ENCODE measurements around the gene TNFRSF12A.
A peak's percentile ranks its signal among the peaks of the same experiment; 100 is the strongest.

The TNFRSF12A gene

GRCh38 chr16:3042376-3042775, 22.2 kb downstream of the TNFRSF12A start:
- TF ChIP-seq ZBTB1 (tag by site-specific recombination; IDR thresholded peaks at IDR 0.05): no peak
- TF ChIP-seq GLIS1 (tag by site-specific recombination; IDR thresholded peaks at IDR 0.05): 0 out of 2 replicates have a peak, but pooled peaks have one; percentile 32
- no peak overlapping the region for H3K27ac ChIP-seq (ENCODE audit: extremely low read depth, low read depth, low read length)
- H3K4me1 ChIP-seq (ENCODE audit: control insufficient read depth, insufficient read depth, low read length): no peaks in the 10 kb centered on the region
- H3K36me3 ChIP-seq (ENCODE audit: control insufficient read depth in 2 of 2, insufficient read depth in 1 of 2, low read length in 2 of 2): no peaks in the 10 kb centered on the region
- H3K4me3 ChIP-seq (ENCODE audit: low read depth, low read length): no peak overlapping the region
- ChIA-PET CTCF (interaction anchor here (7.2 kb wide), 1 partner anchor 13 kb away, joined by 87 read pairs; no protein-coding TSS in a partner anchor), POLR2A (interaction anchor here (0.6 to 2.2 kb wide), 5 partner anchors 9 to 1727 kb away, joined by 3 to 9 read pairs (median 3); no protein-coding TSS in a partner anchor)
- no peaks in the 10 kb centered on the region for H3K9me3 ChIP-seq (ENCODE audit: control insufficient read depth, insufficient read depth, low read depth, low read length)

- no peak overlapping the region for H3K27ac ChIP-seq (ENCODE audit: extremely low read depth, low read depth, low read length)
- H3K36me3 ChIP-seq (ENCODE audit: control insufficient read depth in 2 of 2, insufficient read depth in 1 of 2, low read length in 2 of 2): no peaks in the 10 kb centered on the region
- H3K4me1 ChIP-seq (ENCODE audit: control insufficient read depth, insufficient read depth, low read length): no peaks in the 10 kb centered on the region
- no peak for TF ChIP-seq ZNF138 (tag by site-specific recombination; IDR thresholded peaks at IDR 0.05; ENCODE audit: borderline replicate concordance)
- no peak for TF ChIP-seq ZNF266 (tag by site-specific recombination; IDR thresholded peaks at IDR 0.05; ENCODE audit: low read depth)
- no peak for TF ChIP-seq RBAK (tag by site-specific recombination; IDR thresholded peaks at IDR 0.05)
- no peak for TF ChIP-seq ZBTB20 (tag by site-specific recombination; IDR thresholded peaks at IDR 0.05)
- TF ChIP-seq MEIS1 (CRISPR knock-in tag; IDR thresholded peaks at IDR 0.05; ENCODE audit: borderline replicate concordance): no peak
- ChIA-PET CTCF (interaction anchor here (0.7 to 2.0 kb wide), 4 partner anchors 13 to 92 kb away, joined by 3 to 13 read pairs (median 6); no protein-coding TSS in a partner anchor), POLR2A (no interaction called here)
- H3K4me3 ChIP-seq (ENCODE audit: low read depth, low read length): no peak overlapping the region
- H3K9me3 ChIP-seq (ENCODE audit: control insufficient read depth, insufficient read depth, low read depth, low read length): no peaks in the 10 kb centered on the region
Observed at GRCh38 chr16:3044708-3045107, 24.5 kb downstream of the TNFRSF12A start.

- Histone ChIP-seq H3K4me1 (ENCODE audit: control insufficient read depth, insufficient read depth, low read length) (no peaks in the 10 kb centered on the region), H3K27ac (ENCODE audit: extremely low read depth, low read depth, low read length) (no peak within 1 kb of the TSS), H3K36me3 (ENCODE audit: control insufficient read depth in 2 of 2, insufficient read depth in 1 of 2, low read length in 2 of 2) (no peaks in the 10 kb centered on the region), H3K4me3 (ENCODE audit: low read depth, low read length) (peak within 1 kb of the TSS; percentile 48), H3K9me3 (ENCODE audit: control insufficient read depth, insufficient read depth, low read depth, low read length) (no peaks in the 10 kb centered on the region)
- ChIA-PET CTCF (interaction anchor here (0.6 to 2.0 kb wide), 3 partner anchors 9 to 18 kb away, joined by 3 to 9 read pairs (median 3); partner anchors contain the start of gene BICDL2), POLR2A (interaction anchor here (0.7 to 1.4 kb wide), 3 partner anchors 15 to 102 kb away, joined by 4 to 11 read pairs (median 6); no protein-coding TSS in a partner anchor)
- peak; percentile 16; the same call in 1 of the 2 replicates for TF ChIP-seq ZXDB (tag by site-specific recombination; IDR thresholded peaks at IDR 0.05)
- no peak for TF ChIP-seq ZNF560 (tag by site-specific recombination; IDR thresholded peaks at IDR 0.05; ENCODE audit: borderline replicate concordance)
- no peak for TF ChIP-seq ZNF354C (tag by site-specific recombination; IDR thresholded peaks at IDR 0.05; ENCODE audit: borderline replicate concordance, low read depth)
- TF ChIP-seq ZNF785 (tag by site-specific recombination; IDR thresholded peaks at IDR 0.05): no peak
- no peak for TF ChIP-seq ZNF174 (tag by site-specific recombination; IDR thresholded peaks at IDR 0.05)
- TF ChIP-seq PRDM6 (tag by site-specific recombination; IDR thresholded peaks at IDR 0.05): no peak
- no peak for TF ChIP-seq ZNF23 (tag by site-specific recombination; IDR thresholded peaks at IDR 0.05; ENCODE audit: borderline replicate concordance)
- peak; percentile 51; the same call in 1 of the 2 replicates for TF ChIP-seq KLF10 (tag by site-specific recombination; IDR thresholded peaks at IDR 0.05)
- TF ChIP-seq CTCF (tag by site-specific recombination; IDR thresholded peaks at IDR 0.05): no peak
- TF ChIP-seq ZNF398 (tag by site-specific recombination; IDR thresholded peaks at IDR 0.05): peak; percentile 92
- peak; percentile 58; the same call in 1 of the 2 replicates for TF ChIP-seq ZBTB20 (tag by site-specific recombination; IDR thresholded peaks at IDR 0.05)
- TF ChIP-seq ZNF155 (tag by site-specific recombination; IDR thresholded peaks at IDR 0.05): no peak
- no peak for TF ChIP-seq ZFP69B (tag by site-specific recombination; IDR thresholded peaks at IDR 0.05)
- TF ChIP-seq ZNF335 (tag by site-specific recombination; conservative IDR thresholded peaks at IDR 0.05): peak; percentile 79
Observed at GRCh38 chr16:3045758-3046640, 25.8 kb downstream of the TNFRSF12A start, which contains the start of gene MMP25. TSS of gene MMP25 (plus strand) at chr16:3046561. CDS start at chr16:3046918, 357 bp downstream.
